H1 (cell line): Measurements from ENCODE around the gene PPAT. TPM values are rescaled to one million over a fixed set of nuclear protein-coding genes. Genes with fewer than 3 reads are reported as not detected.
A peak's percentile ranks its signal among the peaks of the same experiment; 100 is the strongest.

Experiments used
- CTCF ChIA-PET: fragments of 300-600 bp; sonication (Branson Sonifier 250); formaldehyde crosslinking; loops from one replicate; lab custom pipeline; 2021; ENCODE audit not compliant: partially characterized antibody; lab: Charles Lee
- POLR2A ChIA-PET: fragments of 300-600 bp; sonication (Branson Sonifier 250); formaldehyde crosslinking; loops from one replicate; lab custom pipeline; 2021; ENCODE audit warnings: inconsistent platforms; ENCODE audit not compliant: partially characterized antibody; lab: Charles Lee
- DNase-seq, 2 experiments: peaks; one replicate each; pipeline versions ENCODE4 v3.0.0 to v3.0.0-alpha.2; 2010 to 2022; ENCODE audit warnings: low spot score in 2 of 2, low read depth in 1 of 2, mixed read lengths in 1 of 2
- FAIRE-seq: peaks from 2 replicates; lab custom pipeline; 2011; peaks lifted over from hg19 to GRCh38; lab: Jason Lieb, UNC
- H2AFZ ChIP-seq: 2 replicates; pipeline ENCODE4 v1.8.1; 2012; ENCODE audit warnings: low read length, inconsistent platforms
- H2AK5ac ChIP-seq: 2 replicates; pipeline ENCODE4 v1.6.1; 2013; ENCODE audit warnings: low read depth, low read length
- H2BK120ac ChIP-seq: replicated peaks from 2 replicates; pipeline ENCODE3; 2013; ENCODE audit warnings: low read depth, low read length, inconsistent platforms
- H2BK12ac ChIP-seq: 2 replicates; pipeline ENCODE4 v1.6.1; 2013; ENCODE audit warnings: low read depth, low read length
- H2BK15ac ChIP-seq: 2 replicates; pipeline ENCODE4 v1.6.1; 2013; ENCODE audit warnings: low read length
- H2BK20ac ChIP-seq: 2 replicates; pipeline ENCODE4 v1.6.1; 2013; ENCODE audit warnings: low read length
- H2BK5ac ChIP-seq: 2 replicates; pipeline ENCODE4 v1.6.1; 2013; ENCODE audit warnings: low read depth, low read length
- H3K14ac ChIP-seq: 2 replicates; pipeline ENCODE4 v1.6.1; 2013; ENCODE audit warnings: inconsistent platforms; ENCODE audit not compliant: insufficient read length
- H3K18ac ChIP-seq: 2 replicates; pipeline ENCODE4 v1.6.1; 2013; ENCODE audit warnings: low read length; ENCODE audit errors: extremely low read depth
- H3K23ac ChIP-seq: 2 replicates; pipeline ENCODE4 v1.6.1; 2013; ENCODE audit warnings: inconsistent platforms; ENCODE audit not compliant: insufficient read length
- H3K23me2 ChIP-seq: 2 replicates; pipeline ENCODE4 v1.6.1; 2013; ENCODE audit warnings: low read depth, low read length
- H3K27ac ChIP-seq: 2 replicates; pipeline ENCODE4 v1.6.1; 2011; ENCODE audit warnings: low read depth, low read length, inconsistent platforms
- H3K27me3 ChIP-seq, 4 experiments: replicated peaks in 1 of 4; 1 replicate in 1 of 4; 2 replicates in 3 of 4; pipeline versions ENCODE4 v1.6.1 to v1.8.1; 2011 to 2013; ENCODE audit warnings: low read length in 3 of 4, mild to moderate bottlenecking in 3 of 4, inconsistent platforms in 2 of 4, mixed read lengths in 2 of 4, moderate library complexity in 1 of 4; ENCODE audit not compliant: control insufficient read depth in 3 of 4, insufficient read depth in 3 of 4; ENCODE audit errors: extremely low read depth in 1 of 4
- H3K36me3 ChIP-seq, 4 experiments: 2 replicates each; pipeline versions ENCODE4 v1.6.1 to v1.8.1; 2011 to 2013; ENCODE audit warnings: mild to moderate bottlenecking in 4 of 4, low read length in 3 of 4, moderate library complexity in 2 of 4, control low read depth in 1 of 4, inconsistent platforms in 1 of 4; ENCODE audit not compliant: insufficient read depth in 4 of 4, control insufficient read depth in 2 of 4
- H3K4ac ChIP-seq: replicated peaks from 2 replicates; pipeline ENCODE3; 2013; ENCODE audit warnings: low read length, low read depth, mixed read lengths, inconsistent platforms; ENCODE audit not compliant: insufficient read length
- H3K4me1 ChIP-seq, 4 experiments: replicated peaks in 1 of 4; 1 replicate in 1 of 4; 2 replicates in 3 of 4; pipeline versions ENCODE4 v1.6.1 to v1.8.1; 2011 to 2013; ENCODE audit warnings: low read length in 3 of 4, inconsistent platforms in 2 of 4, mixed read lengths in 1 of 4; ENCODE audit not compliant: insufficient read depth in 4 of 4, control insufficient read depth in 3 of 4
- H3K4me2 ChIP-seq, 2 experiments: 2 replicates each; pipeline versions ENCODE4 v1.6.1 to v1.8.1; 2011 to 2013; ENCODE audit warnings: low read depth in 2 of 2, low read length in 2 of 2, control low read depth in 1 of 2, inconsistent platforms in 1 of 2, mild to moderate bottlenecking in 1 of 2; ENCODE audit not compliant: insufficient read depth in 1 of 2
- H3K4me3 ChIP-seq, 4 experiments: fragments of 200-600, 300-600 bp in 1 of 4; sonication (generic), shearing (Covaris generic), sonication (Bioruptor Twin) in 1 of 4; 2 replicates each; pipeline versions ENCODE4 v1.5.1 to v1.8.1; 2011 to 2016; ENCODE audit warnings: low read length in 4 of 4, low read depth in 3 of 4, control low read depth in 2 of 4, inconsistent platforms in 2 of 4, mild to moderate bottlenecking in 2 of 4, mixed read lengths in 1 of 4, moderate library complexity in 1 of 4; ENCODE audit not compliant: insufficient read depth in 2 of 4; ENCODE audit errors: extremely low read depth in 1 of 4
- H3K56ac ChIP-seq: replicated peaks from 2 replicates; pipeline ENCODE3; 2013; ENCODE audit warnings: low read depth, mild to moderate bottlenecking, mixed read lengths, low read length, inconsistent platforms; ENCODE audit not compliant: insufficient read length
- H3K79me1 ChIP-seq: 2 replicates; pipeline ENCODE4 v1.6.1; 2013; ENCODE audit warnings: low read depth, low read length, control low read depth
- H3K79me2 ChIP-seq, 2 experiments: 2 replicates each; pipeline versions ENCODE4 v1.6.1 to v1.8.1; 2012 to 2013; ENCODE audit warnings: low read length in 2 of 2, mild to moderate bottlenecking in 2 of 2, inconsistent platforms in 1 of 2; ENCODE audit not compliant: insufficient read depth in 2 of 2, control insufficient read depth in 1 of 2
- H3K9ac ChIP-seq, 4 experiments: replicated peaks in 1 of 4; 1 replicate in 1 of 4; 2 replicates in 3 of 4; pipeline versions ENCODE4 v1.6.1 to v1.8.1; 2011 to 2013; ENCODE audit warnings: low read depth in 3 of 4, low read length in 3 of 4, control low read depth in 2 of 4, mild to moderate bottlenecking in 2 of 4, moderate library complexity in 2 of 4, inconsistent platforms in 1 of 4; ENCODE audit errors: extremely low read depth in 1 of 4
- H3K9me3 ChIP-seq, 2 experiments: 2 replicates each; pipeline versions ENCODE4 v1.6.1 to v1.8.1; 2012 to 2013; ENCODE audit warnings: mild to moderate bottlenecking in 2 of 2, moderate library complexity in 2 of 2, control low read depth in 1 of 2, inconsistent platforms in 1 of 2, low read depth in 1 of 2, low read length in 1 of 2, mixed read lengths in 1 of 2; ENCODE audit not compliant: insufficient read depth in 2 of 2
- H4K20me1 ChIP-seq, 2 experiments: replicated peaks in 1 of 2; 2 replicates each; pipeline versions ENCODE3 to v1.8.1; 2011 to 2013; ENCODE audit warnings: inconsistent platforms in 2 of 2, low read length in 2 of 2, mild to moderate bottlenecking in 1 of 2; ENCODE audit not compliant: insufficient read depth in 2 of 2, control insufficient read depth in 1 of 2
- H4K5ac ChIP-seq: 2 replicates; pipeline ENCODE4 v1.6.1; 2013; ENCODE audit warnings: low read length, low read depth, mixed read lengths, inconsistent platforms; ENCODE audit not compliant: insufficient read length
- H4K8ac ChIP-seq: 2 replicates; pipeline ENCODE4 v1.8.0; 2013; ENCODE audit warnings: mild to moderate bottlenecking, moderate library complexity, low read length, inconsistent platforms; ENCODE audit not compliant: insufficient read depth; ENCODE audit errors: extremely low read depth
- H4K91ac ChIP-seq: replicated peaks from 2 replicates; pipeline ENCODE3; 2013; ENCODE audit warnings: low read length, mixed read lengths, inconsistent platforms; ENCODE audit not compliant: insufficient read length
- BRCA1 ChIP-seq: IDR thresholded peaks from 2 replicates; pipeline ENCODE4 v1.6.1; 2012; ENCODE audit warnings: low read depth, low read length, improper control_type of control experiment
- CBX8 ChIP-seq: fragments of 300-800, 300-1000 bp; sonication (generic); IDR thresholded peaks from 2 replicates; pipeline ENCODE4 v1.7.1; 2016; ENCODE audit warnings: low read depth, low read length, borderline replicate concordance
- CHD2 ChIP-seq: IDR thresholded peaks from 2 replicates; pipeline ENCODE4 v1.6.1; 2012; ENCODE audit warnings: low read length, improper control_type of control experiment
- EP300 ChIP-seq, 2 experiments: IDR thresholded peaks; 1 replicate in 1 of 2; 2 replicates in 1 of 2; pipeline ENCODE4 v1.6.1; 2011 to 2012; ENCODE audit warnings: low read depth in 2 of 2, low read length in 2 of 2, mild to moderate bottlenecking in 2 of 2, borderline replicate concordance in 1 of 2, inconsistent platforms in 1 of 2, moderate library complexity in 1 of 2
- JUND ChIP-seq: IDR thresholded peaks from 2 replicates; pipeline ENCODE4 v1.6.1; 2011; ENCODE audit warnings: mild to moderate bottlenecking, improper control_type of control experiment, low read length
- NRF1 ChIP-seq: IDR thresholded peaks from 2 replicates; pipeline ENCODE4 v1.6.1; 2011; ENCODE audit warnings: mild to moderate bottlenecking, low read depth, low read length, improper control_type of control experiment
- POLR2A ChIP-seq, 2 experiments: IDR thresholded peaks; 1 replicate in 1 of 2; 2 replicates in 1 of 2; pipeline ENCODE4 v1.6.1; 2011; ENCODE audit warnings: low read depth in 2 of 2, low read length in 2 of 2, mild to moderate bottlenecking in 2 of 2; ENCODE audit errors: control extremely low read depth in 1 of 2
- SAP30 ChIP-seq: fragments of 300-600 bp; sonication (generic); IDR thresholded peaks from 2 replicates; pipeline ENCODE4 v1.7.1; 2012; ENCODE audit warnings: low read length, moderate library complexity, mild to moderate bottlenecking, inconsistent platforms; ENCODE audit not compliant: insufficient read depth, insufficient replicate concordance
- TAF7 ChIP-seq: optimal IDR thresholded peaks from 2 replicates; pipeline ENCODE3; 2011; ENCODE audit warnings: low read depth, mild to moderate bottlenecking, inconsistent platforms, low read length, moderate library complexity, borderline replicate concordance
- polyA plus RNA-seq, 7 experiments: library from polyadenylated mRNA; depleted of rRNA in 3 of 7; stranded (reverse) in 5 of 7; unstranded in 2 of 7; fragments of >200 nt in 5 of 7; fragments of 200-250 nt in 2 of 7; gene quantifications; 1 replicate in 5 of 7; 2 replicates in 1 of 7; 4 replicates in 1 of 7; pipeline versions ENCODE4 v1.2.1 to v1.2.3, GENCODE V29; 2011 to 2013; ENCODE audit warnings: missing spikeins in 2 of 7, mixed read lengths in 2 of 7
- total RNA-seq: library from RNA; stranded (reverse); fragmentation: NEBNext Ultra II Directional; extraction: Animal tissue kit (Norgen Biotek cat#: 25700); gene quantifications from 2 replicates; pipeline ENCODE4 v1.2.1, GENCODE V29; 2021

PPAT gene
- total and polyA plus RNA-seq, 2 of the 8 experiments (the other 6 are each of a cell fraction or from before 2014, with no cell fraction given): 24.5 to 104 TPM

DNA sequence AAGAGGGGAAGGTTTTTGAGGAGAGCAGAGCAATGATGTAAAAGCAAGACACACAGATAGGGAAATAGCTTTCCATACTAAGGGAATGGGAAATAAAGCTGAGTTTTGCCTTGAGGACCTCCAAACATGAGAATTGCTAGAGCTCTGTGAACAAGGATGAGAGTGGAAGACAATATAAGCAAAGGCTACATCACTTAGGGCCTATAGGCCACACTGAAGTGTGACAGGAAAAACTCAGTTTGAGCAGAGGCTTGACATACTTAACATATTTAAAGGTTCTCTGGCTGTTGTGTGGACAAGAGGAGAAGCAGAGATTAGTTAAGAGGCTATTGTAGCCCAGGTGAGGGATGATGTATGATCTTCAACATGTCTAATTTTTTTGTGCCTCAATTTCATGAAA lies 26.7 kb upstream of the PPAT start:
- POLR2A ChIA-PET: interaction anchor here (0.7 to 12.0 kb wide), 8 partner anchors 10 to 69 kb away, joined by 3 to 121 read pairs (median 4); partner anchors contain the start of genes PAICS and PPAT
- Histone ChIP-seq H3K36me3 (peaks cover 16 to 56% (median 48%) of the 10 kb centered on the region in 4 experiments), H3K18ac (no peak overlapping the region), H3K4me2 (no peak overlapping the region), H3K4ac (no peak overlapping the region), H3K9me3 (no peaks in the 10 kb centered on the region), H2BK12ac (no peak overlapping the region), H3K56ac (no peak overlapping the region), H3K9ac (no peak overlapping the region), H2BK5ac (no peak overlapping the region), H3K79me2 (peaks cover 0 to 25% of the 10 kb centered on the region in 2 experiments; a peak in 2 of 4 replicates), H3K27ac (no peak overlapping the region), H3K23me2 (peaks cover 5% of the 10 kb centered on the region; the same call in 1 of the 2 replicates), H2AFZ (no peak overlapping the region), H4K8ac (no peak overlapping the region), H3K4me1 (no peaks in the 10 kb centered on the region), H2BK20ac (no peak overlapping the region), H4K5ac (no peak overlapping the region), H2AK5ac (no peak overlapping the region), H3K79me1 (no peaks in the 10 kb centered on the region; the same call in 1 of the 2 replicates), H3K23ac (no peak overlapping the region), H4K20me1 (peaks cover 9 to 18% of the 10 kb centered on the region in 2 experiments), H3K27me3 (no peaks in the 10 kb centered on the region), H2BK120ac (no peak overlapping the region), H2BK15ac (no peak overlapping the region), H4K91ac (no peak overlapping the region), H3K14ac (no peak overlapping the region), H3K4me3 (no peak overlapping the region)
- TF ChIP-seq POLR2A (IDR thresholded peaks at IDR 0.05; ENCODE audit: control extremely low read depth in 1 of 2, low read depth in 2 of 2, low read length in 2 of 2) (peak in 1 of 2 experiments; percentile 65; a peak in 1 of 3 replicates), CHD2 (no peak), EP300 (IDR thresholded peaks at IDR 0.05; ENCODE audit: borderline replicate concordance in 1 of 2, low read depth in 2 of 2, low read length in 2 of 2) (no peak), SAP30 (no peak), CBX8 (no peak), JUND (no peak), BRCA1 (no peak), NRF1 (no peak), TAF7 (no peak)
- DNase-seq (no peak), FAIRE-seq (no peak)
- CTCF ChIA-PET: no interaction called here
